HG03060 (cell line): ENCODE data around the gene PRRT1B.

Experiments
- ATAC-seq: cut with Tn5 transposase; IDR thresholded peaks from one replicate; pipeline ENCODE4 v1.9.1; 2021; ENCODE audit warnings: low read depth, moderate number of reproducible peaks; ENCODE audit not compliant: unreplicated experiment

Gene PRRT1B

DNA sequence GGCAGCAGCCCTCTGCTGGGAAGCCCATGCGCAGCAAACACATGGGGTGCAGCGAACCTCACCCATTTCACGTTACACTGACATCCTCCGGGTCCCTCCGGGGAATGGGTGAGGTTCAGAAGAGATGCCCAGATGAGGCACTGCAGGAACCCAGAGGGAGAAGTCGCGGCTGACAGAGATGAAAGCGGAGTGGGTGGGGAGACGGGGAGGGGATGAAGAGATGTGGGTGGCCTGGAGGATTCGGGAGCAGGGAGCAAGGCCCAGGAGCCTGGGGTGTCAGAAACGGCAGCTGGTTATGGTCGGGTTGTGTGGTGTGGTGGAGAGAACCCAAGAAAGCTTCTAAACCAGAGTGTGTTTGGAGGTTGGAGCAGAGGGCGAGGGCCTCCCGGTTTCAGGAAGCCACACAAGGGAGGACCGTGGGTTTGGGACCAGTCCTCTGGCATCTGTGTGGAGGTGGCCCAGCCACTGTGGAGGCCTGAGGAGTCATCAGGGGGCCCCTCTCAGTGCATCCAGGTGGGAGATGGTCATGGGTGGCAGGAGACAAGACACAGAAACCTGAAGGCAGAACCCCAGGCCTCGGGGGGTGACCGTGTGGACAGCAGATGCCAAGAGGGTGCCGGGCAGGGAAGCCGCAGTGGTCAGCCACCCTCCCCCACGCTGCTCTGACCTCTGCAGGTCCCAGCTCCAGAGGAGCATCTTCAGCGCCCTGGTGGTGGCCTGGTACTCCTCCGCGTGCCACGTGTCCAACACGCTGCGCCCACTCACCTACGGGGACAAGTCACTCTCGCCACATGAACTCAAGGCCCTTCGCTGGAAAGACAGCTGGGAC lies 22.9 kb upstream of the PRRT1B start:
- no peak for ATAC-seq

DNA sequence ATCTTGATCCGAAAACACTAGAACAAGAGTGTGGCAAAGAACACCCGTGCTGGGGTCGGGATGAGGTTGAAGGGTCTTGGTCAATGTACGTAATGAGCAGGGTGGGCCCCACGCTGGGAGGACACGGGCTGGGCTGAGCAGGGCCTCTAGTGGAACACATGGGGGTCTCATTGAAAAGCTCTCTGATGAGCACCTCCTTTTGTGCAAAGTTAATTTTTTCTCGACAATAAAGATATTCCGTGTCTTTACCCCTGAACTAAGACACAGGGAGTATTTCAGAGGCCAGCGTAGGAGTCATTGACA lies 22.3 kb upstream of the PRRT1B start:
- no peak for ATAC-seq

DNA sequence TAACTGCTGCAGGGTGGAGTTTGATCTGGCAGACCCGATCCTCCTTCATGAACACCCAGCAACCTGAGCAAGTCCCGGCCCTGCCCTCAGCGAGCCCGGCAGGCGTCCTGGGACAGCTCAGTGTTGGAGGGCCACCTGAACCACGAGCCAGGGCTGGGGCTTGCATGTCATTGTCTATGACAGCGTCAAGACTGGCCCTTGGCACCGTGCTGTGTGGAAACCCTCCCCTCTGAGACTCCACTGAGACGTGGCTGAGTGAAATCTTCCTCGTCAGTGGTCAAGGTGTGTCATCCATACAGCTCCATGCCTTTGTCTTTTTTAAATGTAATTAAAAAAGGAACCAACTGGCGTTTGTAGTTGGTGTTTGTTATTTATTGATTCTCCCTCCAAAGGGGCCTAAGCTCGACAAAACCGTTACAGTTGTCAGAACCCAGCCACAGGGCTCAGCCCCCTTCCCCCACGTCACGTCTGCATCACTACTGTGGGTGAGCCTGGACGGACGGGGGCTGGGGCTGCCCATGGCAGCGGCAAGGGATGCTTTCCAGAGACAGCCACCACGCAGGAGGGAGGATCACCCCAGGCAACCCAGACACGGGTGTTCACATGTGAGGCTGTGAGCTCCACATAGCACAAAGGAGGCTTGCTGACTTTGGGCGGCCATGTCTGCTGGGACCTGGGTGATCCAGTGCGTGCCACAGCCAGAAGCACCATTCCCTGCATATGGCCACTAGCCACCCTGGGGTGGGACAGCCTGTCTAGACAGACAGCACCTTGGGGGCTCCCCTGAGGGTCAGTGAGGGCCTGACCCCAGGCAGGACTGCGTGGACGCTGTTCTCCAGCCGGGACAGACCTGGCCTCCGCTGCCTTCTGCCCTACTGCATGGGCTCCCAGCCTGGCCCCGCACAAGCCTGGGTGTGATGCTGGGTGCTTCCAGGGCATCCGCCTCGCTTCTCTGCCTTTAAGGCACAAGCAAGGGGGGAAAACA lies 21.6 kb upstream of the PRRT1B start:
- ATAC-seq: no peak

DNA sequence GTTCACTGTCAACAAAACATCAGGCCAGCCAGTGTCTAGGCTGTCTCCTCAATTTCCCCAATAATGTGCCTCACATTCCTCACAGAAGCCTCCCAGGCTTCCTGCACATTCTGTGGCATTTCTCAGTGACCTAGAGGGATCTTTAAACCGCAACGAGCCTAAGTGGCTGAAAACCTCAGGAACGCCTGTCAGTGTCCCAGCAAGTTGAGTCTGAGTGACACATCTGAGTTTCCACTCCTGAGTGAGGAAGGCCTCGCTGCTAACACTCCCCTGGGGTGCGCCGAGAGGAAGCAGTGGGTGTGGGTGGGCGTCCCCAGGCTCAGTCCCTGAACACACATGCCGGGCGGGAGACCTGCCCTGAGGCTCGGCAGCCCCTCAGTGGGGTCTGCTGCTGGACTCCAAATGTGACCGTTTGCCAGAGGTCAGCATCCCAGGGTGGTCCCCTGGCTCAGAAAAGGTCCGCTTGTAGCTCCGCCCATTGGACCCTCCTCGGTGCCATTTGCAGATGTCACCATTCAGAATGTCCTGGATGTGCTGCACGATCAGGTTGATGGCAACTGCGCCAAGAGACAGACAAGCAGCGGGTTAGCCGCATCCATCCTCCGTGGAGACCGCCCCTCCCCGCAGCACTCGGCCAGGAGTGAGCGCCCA lies 20.5 kb upstream of the PRRT1B start:
- ATAC-seq: no peak

DNA sequence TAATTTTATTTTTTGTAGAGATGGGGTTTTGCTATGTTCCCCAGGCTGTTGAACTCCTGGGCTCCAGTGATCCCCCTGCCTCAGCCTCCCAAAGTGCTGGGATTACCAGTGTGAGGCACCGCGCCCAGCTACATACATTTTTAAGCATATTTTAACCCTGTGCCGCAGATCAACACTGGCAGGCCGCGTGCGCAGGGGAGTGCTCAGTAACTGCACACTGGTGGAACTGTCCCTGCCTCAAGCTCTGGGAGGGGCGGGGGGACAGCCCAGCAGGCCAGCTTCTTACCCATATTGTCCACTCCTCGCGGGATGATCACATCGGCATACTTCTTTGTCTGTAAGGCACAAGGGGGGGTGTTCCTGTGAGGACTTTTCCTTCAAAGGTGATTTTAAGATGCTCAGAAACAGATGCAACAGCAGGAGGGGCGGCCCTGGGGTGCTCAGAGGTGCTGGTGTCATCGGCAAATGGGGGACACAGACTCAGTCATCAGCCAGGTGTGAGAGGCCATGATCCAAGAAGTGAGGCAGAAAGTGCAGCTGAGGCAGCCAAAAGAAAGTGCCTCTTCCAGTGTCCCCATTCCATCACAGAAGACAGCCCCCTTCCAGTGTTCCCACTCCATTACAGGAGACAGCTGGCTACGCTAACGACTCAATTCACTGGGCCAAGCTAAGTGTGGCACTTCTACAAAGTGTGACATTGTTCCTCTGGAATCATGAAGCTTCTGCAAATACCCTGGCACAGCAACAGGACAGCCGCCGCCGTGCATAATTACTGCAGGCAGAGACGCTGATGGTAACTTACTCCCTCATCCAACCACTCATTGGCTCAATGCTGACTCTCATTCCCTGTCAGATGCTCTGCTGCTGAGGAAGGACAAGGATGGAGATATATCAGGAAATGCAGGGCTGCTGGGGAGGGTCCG lies 19.4 kb upstream of the PRRT1B start:
- ATAC-seq: no peak

DNA sequence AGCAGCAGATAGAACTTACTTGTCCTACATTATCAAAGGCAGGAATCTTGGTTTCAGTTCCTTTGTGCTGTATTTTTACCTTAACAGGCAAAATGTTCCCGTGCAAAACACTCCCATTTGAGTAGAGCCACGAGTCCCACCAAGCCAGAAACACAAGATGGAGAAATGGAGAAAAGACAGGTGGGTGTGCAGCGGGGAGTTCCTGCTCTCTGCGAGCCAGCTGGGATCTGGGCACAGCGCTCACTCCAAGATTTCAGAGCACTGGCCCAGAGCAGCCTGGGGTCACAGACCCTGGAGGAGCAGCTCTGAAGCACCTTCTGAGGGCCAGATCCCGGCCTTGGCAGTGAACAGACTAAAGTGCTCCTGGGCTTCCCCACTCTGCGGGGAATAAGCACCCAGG lies 17.1 kb upstream of the PRRT1B start:
- no peak for ATAC-seq

DNA sequence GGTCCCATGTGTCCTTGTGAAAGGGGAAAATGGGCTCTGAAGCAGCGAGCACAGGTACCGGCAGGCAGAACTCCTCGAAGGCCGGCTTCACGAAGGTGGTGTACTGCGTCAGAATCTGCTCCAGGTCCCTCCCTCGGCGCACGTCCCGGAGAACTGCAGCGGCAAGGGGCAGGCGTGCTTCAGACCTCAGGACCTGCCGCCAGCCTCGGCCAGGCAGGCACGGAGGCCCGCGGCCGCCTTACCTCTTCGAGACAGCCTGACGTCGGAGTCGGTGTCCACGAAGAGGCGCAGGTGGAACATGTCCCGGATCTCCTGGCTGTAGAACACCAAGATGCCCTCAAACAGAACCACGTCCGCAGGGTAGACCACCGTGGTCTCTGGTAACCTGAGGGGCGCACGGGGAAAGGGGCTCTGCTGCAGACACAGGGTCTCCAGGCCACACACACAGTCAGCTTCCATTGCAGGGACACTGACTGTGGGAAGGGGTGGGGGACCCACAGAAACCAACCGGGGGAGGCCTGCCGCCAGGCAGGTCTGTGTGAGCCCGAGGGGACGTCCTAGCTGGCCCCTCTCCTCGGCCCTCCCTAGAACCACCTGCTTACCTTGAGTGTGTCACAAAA lies 16.3 kb upstream of the PRRT1B start:
- ATAC-seq: no peak

DNA sequence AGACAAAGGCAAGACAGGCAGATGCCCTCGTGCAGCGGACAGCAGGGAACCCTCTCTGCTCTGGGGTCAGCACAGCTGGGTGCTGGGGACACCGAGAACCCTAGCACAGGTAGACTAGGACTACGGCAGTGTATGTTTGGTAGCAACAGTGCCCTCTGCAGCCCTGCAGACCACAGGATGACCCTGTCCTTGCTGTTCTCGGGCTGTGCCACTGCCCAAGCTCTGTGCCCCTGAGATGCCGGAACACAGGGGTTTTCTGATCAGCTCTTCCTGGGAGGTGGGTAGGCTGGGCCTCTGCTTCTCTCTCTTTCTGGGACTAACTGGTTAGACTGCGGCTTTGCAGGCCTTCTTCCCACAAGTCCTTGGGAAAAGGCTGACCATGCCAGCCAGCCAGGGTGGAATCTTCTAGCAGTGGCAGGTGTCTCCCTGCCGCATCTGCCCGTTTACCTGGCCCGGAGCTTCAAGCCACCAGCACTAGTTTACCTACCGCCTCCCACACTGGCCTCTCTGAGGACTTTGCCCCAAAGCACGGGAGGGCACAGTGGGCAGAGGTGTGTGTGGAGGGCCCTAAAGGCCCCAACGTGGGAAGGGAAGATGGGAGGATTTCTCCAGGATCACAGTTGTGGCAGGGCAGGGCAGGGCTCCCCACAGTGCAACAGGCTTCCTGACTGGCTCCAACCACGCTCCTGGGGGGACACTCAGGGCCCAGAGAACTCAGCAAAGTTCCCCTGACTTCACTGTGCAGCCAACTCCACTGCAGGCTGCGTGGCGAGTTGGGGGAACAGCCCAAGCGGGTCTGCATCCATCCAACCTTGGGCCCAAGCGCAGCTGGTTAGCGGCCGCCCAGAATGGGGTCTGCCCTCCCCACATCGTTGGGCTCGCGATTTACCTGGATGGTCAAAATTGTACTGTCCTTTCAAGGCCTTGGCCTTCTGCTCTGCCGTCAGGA lies 15.5 kb upstream of the PRRT1B start:
- no peak for ATAC-seq

DNA sequence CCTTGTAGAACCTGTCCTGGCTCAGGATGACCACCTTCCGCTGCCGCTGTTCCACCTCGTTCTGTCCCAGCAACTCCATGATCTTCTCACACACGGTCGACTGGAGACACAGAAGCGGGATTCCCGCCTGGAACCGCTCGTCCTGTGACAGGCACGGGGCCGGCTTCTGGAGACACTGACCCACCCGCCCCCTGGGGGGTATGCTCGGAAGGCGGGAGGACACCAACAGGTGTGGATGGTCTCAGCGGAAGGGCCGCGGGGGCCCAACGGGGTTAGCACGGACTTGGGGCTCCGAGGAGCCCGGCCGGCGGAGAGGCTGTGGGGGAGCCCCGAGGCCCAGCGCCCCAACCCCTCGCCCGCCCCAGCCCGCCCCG lies 14.8 kb upstream of the PRRT1B start:
- no peak for ATAC-seq

DNA sequence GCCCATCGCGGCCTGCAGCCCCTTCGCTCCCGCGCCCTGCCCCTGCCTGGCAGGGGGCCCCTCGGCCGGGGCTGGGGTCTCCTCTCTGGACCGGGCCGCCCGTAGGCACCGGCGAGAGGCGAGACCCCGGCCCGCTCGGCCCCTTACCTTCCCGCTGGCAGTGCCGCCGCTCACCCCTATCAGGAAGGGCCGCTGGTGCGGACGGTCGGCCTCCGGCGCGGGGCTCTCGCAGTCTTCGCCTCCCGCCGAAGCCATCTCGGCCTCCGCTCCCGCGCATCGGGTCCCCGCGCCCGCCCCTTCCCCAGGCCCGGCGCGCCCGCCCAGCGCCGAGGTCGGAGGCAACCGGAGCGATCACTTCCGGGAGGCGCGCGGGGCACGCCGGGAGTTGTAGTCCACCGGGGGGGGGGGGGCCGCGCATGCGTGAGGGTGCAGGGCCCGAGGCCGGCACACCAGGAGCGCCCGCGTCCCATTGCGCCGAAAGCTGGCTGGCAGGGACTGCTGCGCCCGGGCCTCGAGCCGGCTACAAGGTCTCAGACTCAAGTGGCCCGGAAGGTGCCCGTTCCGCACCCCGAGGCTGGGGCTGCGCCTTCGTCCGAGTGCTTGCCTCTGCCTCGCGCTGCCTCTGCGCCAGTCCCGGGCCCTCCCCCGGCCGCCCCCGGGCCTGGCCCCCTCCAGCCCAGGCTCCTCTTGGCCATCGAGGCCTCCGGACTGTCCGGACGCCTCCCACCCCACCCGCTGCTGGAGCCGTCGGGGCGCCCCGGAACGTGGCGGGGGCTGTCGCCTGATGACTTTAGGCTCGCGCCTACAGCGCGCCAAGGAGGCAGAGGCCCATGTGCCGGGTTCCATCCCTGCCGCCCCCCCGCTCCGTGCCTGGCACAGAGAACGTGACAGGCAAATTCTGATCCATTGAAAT lies 14.1 kb upstream of the PRRT1B start, which contains the start of gene UCK1:
Gene UCK1, minus strand, starts transcription at position 344 of the 913 bp plus-strand sequence. Its CDS starts 89 bp downstream, at position 255.
- ATAC-seq: no peak

DNA sequence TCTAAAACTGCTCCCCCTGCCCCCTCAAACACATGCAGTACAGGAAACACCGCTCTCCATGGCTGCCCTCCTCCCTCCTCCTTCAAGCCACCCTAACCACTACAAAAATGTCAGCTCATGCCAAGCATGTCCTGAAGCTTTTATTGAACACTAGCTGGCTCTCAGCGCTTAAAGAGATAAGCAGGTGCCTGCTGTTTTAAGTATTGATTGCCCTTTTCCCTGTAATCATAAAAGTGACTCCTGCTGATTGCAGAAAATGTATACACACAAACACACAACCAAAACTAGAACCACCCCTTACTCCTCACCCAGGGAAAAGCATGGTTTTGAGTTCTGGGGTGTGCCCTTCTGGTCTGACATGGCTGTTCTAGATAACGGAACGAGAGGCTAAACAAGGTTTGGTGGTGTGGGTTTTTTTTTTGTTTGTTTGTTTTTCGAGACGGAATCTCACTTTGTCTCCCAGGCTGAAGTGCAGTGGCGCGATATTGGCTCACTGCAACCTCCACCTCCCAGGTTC lies 10.5 kb upstream of the PRRT1B start:
- no peak for ATAC-seq

DNA sequence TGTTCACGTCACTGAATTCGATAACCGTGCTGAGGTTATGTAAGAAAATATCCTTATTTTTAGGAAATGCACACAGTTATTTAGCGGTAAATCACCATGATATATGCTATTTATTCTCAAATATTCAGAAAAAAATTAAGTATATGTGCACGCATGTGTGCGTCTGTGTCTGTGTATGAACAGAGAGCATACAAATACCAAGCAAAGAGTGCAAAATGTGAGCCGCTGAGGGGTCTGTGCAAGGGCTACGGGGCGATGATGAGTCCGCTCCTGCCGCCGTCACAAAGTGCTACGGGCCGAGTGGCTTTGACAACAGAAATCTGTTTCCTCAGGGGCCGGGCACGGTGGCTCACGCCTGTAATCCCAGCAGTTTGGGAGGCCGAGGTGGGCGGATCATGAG lies 7.4 kb upstream of the PRRT1B start:
- no peak for ATAC-seq

DNA sequence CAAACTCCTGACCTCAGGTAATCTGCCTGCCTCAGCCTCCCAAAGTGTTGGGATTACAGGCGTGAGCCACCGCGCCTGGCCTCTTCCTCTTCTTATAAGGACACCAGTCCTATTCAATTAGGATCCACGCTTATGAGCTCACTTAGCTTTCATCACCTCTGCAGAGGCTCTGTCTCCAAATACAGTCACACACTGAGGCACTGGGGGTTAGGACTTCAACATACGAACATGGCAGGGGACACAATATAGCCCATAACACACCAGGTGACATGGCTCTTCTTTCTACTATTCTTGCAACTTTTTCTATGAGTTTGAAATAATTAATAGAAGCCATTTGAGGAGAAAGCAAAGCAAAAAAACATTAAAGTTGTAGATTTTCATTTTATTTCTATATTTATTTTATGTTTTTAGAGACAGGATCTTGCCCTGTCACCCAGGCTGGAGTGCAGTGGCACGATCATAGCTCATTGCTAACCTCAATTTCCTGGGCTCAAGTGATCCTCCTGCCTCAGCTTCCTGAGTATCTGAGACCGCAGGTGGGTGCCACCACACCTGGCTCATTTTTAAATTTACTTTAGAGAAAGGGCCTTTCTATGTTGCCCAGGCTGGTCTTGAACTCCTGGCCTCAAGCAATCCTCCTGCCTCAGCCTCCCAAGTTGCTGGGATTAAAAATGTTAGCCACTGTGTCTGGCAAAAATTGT lies 6.0 kb upstream of the PRRT1B start:
- ATAC-seq: no peak

DNA sequence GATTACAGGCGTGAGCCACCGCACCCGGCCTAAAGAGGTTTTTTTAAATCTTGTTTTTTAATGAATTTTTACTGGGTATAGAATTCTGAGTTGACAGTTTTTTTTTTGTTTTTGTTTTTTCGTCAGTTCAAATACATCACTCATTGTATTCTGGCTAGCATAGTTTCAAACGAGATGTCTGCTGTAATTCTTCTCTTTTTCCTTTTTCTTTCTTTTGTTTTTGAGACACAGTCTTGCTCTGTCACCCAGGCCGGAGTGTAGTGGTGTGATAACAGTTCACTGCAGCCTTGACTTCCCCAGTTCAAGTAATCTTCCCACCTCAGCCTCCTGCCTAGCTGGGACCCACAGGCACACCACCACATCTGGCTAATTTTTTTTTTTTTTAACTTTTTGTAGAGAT lies 2.2 kb upstream of the PRRT1B start:
- no peak for ATAC-seq

DNA sequence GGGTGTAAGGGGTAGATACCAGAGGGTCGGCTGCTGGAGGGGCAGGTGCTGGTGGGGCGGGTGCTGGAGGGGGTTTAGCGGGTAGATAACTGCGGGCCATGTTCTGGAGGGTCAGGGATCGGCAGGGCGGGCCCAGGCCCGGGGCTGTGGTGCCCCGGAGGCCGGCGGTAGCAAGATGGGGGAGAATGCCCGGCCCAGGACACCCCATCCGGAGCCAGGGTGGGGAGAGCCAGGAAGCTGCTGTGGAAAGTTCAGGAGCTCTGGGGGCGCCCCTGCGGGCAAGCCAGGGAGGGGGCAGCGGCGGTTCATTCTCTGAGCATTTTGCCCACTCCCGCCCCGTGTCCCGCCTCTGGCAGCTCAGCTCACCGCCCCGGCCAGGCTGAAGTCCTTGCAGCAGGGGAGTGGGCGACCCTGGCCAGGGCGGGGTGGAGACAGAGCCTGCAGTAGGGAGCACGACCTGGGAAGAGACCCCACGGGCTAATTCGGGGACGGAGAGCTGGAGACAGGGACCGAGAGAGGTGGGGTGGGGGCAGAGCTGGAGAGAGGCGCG lies 538 bp downstream of the PRRT1B start:
- no peak for ATAC-seq

DNA sequence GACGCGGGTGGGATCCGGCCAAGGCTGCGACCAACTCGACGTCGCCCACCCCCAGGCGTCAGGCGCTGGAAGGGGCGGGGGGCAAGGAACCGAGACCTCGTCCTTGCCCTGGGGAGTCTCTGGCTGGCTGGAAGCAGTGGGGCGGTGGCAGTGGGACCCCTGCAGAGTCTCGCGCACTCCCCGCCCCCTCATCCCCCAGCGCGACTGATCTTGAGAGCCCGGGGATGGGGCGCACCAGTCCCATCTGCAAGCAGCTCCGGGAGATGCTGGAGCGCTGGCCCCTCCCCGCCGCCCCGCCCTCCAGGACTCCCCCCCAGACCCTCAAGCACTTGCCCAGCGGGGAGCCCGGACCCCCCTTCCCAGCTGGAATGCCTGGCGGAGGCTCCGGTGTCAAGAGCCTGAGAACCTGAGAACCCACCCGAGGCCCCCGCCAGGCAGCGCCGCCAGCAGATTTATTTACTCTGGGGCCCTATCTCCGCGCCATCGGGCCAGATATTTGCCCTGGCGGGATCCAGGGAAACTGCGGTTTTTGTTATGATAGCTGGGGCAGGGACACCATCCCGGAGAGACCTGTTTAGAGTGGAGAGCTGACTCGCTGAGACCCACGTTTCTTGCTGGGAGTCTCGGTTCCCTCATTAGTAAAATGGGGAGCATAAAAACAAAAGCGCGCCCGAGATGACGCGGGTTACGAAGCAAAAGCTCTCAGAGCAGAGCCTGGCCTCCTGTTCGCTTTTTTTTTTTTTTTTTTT lies 1.2 kb downstream of the PRRT1B start:
- ATAC-seq: no peak
